ENCODE data around the gene RAB5A.

The RAB5A gene

DNA sequence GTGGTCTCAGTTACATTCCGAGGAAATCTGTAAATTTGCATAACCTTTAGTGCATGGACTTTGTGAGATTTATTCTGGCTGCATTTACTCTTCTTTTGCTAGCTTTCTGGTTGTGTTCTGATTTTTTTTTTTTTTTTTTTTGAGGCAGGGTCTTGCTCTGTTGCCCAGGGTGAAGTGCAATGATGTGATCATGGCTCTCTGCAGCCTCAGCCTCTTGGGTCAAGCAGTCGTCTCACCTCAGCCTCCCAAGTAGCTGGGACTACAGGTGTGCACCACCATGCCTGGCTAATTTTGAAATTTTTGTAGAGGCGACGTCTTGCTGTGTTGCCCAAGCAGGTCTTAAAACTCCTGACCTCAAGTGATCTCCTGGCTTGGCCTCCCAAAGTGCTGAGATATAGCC lies 12.6 kb downstream of the RAB5A start:
- TF ChIP-seq POLR2AphosphoS5 (IDR thresholded peaks at IDR 0.05; ENCODE audit: low read depth, low read length) (no peak), TAF1 (IDR thresholded peaks at IDR 0.05; ENCODE audit: borderline replicate concordance, insufficient read depth, low read length) (no peak), FOXP2 (optimal IDR thresholded peaks at IDR 0.05; ENCODE audit: borderline replicate concordance, extremely low read depth, extremely low read length, insufficient read depth) (no peak), SIN3A (IDR thresholded peaks at IDR 0.05; ENCODE audit: borderline replicate concordance, insufficient read depth, low read length) (no peak)
- TF ChIP-seq, protein P1, sequence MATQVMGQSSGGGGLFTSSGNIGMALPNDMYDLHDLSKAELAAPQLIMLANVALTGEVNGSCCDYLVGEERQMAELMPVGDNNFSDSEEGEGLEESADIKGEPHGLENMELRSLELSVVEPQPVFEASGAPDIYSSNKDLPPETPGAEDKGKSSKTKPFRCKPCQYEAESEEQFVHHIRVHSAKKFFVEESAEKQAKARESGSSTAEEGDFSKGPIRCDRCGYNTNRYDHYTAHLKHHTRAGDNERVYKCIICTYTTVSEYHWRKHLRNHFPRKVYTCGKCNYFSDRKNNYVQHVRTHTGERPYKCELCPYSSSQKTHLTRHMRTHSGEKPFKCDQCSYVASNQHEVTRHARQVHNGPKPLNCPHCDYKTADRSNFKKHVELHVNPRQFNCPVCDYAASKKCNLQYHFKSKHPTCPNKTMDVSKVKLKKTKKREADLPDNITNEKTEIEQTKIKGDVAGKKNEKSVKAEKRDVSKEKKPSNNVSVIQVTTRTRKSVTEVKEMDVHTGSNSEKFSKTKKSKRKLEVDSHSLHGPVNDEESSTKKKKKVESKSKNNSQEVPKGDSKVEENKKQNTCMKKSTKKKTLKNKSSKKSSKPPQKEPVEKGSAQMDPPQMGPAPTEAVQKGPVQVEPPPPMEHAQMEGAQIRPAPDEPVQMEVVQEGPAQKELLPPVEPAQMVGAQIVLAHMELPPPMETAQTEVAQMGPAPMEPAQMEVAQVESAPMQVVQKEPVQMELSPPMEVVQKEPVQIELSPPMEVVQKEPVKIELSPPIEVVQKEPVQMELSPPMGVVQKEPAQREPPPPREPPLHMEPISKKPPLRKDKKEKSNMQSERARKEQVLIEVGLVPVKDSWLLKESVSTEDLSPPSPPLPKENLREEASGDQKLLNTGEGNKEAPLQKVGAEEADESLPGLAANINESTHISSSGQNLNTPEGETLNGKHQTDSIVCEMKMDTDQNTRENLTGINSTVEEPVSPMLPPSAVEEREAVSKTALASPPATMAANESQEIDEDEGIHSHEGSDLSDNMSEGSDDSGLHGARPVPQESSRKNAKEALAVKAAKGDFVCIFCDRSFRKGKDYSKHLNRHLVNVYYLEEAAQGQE (IDR thresholded peaks at IDR 0.05; ENCODE audit: insufficient read depth in 1 of 2, low read depth in 2 of 2, low read length in 2 of 2) = no peak

DNA sequence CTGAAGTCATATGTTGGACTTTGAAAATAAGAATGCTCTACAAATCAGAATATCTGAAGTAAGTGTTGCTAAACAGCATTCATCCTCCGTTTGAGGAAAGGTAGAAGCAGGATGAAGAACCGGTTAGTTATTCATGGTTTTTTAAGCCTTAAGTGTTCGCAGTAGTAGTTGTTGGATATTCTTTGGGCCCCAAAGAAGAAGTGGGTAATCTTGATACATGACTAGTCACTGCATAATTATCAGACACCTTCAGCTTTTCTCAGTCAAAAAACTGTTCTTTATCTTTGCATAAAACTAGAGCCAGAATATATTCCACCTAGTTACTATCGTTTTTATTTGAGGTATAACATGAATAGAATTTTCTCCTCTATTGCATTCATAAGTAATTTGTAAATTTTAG lies 13.8 kb downstream of the RAB5A start:
- TF ChIP-seq TAF1 (IDR thresholded peaks at IDR 0.05; ENCODE audit: borderline replicate concordance, insufficient read depth, low read length) (no peak), FOXP2 (optimal IDR thresholded peaks at IDR 0.05; ENCODE audit: borderline replicate concordance, extremely low read depth, extremely low read length, insufficient read depth) (no peak)

DNA sequence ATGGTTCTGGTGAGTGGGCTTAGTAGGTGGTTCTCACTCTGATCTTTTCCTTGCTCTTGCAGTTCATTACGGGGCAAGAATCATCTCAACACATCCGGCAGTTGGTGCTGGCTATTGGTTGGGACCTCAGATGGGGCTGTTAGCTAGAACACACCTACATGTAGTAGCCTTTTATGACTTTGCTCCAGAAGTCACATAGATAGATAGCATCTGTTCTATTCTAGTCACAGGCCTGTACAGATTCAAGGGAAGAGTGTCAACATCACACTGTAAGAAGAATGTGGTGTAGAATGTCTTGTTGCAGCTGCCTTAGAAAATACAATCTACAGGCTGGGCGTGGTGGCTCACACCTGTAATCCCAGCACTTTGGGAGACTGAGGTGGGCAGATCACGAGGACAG lies 15.1 kb downstream of the RAB5A start:
- TF ChIP-seq FOXP2 (optimal IDR thresholded peaks at IDR 0.05; ENCODE audit: borderline replicate concordance, extremely low read depth, extremely low read length, insufficient read depth) = no peak
- no peak for TF ChIP-seq TAF1 (IDR thresholded peaks at IDR 0.05; ENCODE audit: borderline replicate concordance, insufficient read depth, low read length)
- TF ChIP-seq, protein P1 (IDR thresholded peaks at IDR 0.05; ENCODE audit: insufficient read depth in 1 of 2, low read depth in 2 of 2, low read length in 2 of 2) = no peak
- TF ChIP-seq POLR2AphosphoS5 (IDR thresholded peaks at IDR 0.05; ENCODE audit: low read depth, low read length) = no peak
- TF ChIP-seq SIN3A (IDR thresholded peaks at IDR 0.05; ENCODE audit: borderline replicate concordance, insufficient read depth, low read length) = no peak

DNA sequence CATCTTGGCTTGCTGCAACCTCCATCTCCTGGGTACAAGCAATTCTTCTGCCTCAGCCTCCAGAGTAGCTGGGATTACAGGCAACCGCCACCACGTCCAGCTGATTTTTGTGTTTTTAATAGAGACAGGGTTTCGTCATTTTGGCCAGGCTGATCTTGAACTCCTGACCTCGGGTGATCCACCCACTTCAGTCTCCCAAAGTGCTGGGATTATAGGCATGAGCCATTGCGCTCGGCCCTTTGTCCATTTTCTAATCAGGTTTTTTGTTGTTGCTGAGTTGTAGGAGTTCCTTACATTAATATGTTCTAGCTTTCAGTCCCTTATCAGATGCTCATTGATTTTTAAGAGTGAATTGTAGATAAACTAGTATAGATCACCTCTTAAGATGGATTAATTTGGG lies 20.3 kb downstream of the RAB5A start:
- TF ChIP-seq TAF1 (IDR thresholded peaks at IDR 0.05; ENCODE audit: borderline replicate concordance, insufficient read depth, low read length) (no peak), SIN3A (IDR thresholded peaks at IDR 0.05; ENCODE audit: borderline replicate concordance, insufficient read depth, low read length) (no peak), POLR2AphosphoS5 (IDR thresholded peaks at IDR 0.05; ENCODE audit: low read depth, low read length) (no peak), FOXP2 (optimal IDR thresholded peaks at IDR 0.05; ENCODE audit: borderline replicate concordance, extremely low read depth, extremely low read length, insufficient read depth) (no peak)
- TF ChIP-seq, protein P1 (IDR thresholded peaks at IDR 0.05; ENCODE audit: insufficient read depth in 1 of 2, low read depth in 2 of 2, low read length in 2 of 2) = no peak

DNA sequence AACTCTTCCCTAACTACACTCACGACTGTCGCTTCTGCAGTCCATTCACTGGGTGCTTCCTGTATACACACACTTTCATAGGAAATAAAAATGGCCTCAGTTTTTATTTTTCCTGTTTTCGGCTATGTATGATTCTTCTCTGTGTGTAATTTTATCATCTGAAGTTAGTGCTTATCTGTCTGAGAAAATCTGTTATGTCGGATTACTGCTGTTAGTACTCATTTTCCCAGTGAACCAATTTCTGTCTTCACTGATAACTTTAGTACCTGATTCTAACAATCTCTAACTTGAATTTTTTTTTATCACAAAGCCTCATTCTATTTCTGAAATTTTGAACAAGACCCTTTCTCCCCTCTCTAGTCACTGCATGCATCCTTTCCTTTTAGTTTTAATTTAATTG lies 20.9 kb downstream of the RAB5A start:
- TF ChIP-seq, protein P1 (IDR thresholded peaks at IDR 0.05; ENCODE audit: insufficient read depth in 1 of 2, low read depth in 2 of 2, low read length in 2 of 2) = no peak
- no peak for TF ChIP-seq POLR2AphosphoS5 (IDR thresholded peaks at IDR 0.05; ENCODE audit: low read depth, low read length)
- no peak for TF ChIP-seq SIN3A (IDR thresholded peaks at IDR 0.05; ENCODE audit: borderline replicate concordance, insufficient read depth, low read length)
- TF ChIP-seq TAF1 (IDR thresholded peaks at IDR 0.05; ENCODE audit: borderline replicate concordance, insufficient read depth, low read length) = no peak

Data from PFSK-1 (cell line).